AG10803 (cell line): ENCODE results near the gene IPP.
A peak's percentile ranks its signal among the peaks of the same experiment; 100 is the strongest.

Experiments
- DNase-seq: peaks from one replicate; pipeline ENCODE4 v3.0.0; 2010; ENCODE audit warnings: low read depth
- H3K4me3 ChIP-seq: 2 replicates; pipeline ENCODE4 v1.5.1; 2011; ENCODE audit warnings: mild to moderate bottlenecking, low read length, control low read depth
- CTCF ChIP-seq: conservative IDR thresholded peaks from 2 replicates; pipeline ENCODE4 v1.5.1; 2011; ENCODE audit warnings: mild to moderate bottlenecking, low read length, control low read depth, inconsistent platforms

IPP gene

GRCh38 chr1:45669379-45669778 lies 81.1 kb downstream of the IPP start:
- H3K4me3 ChIP-seq = no peak overlapping the region
- TF ChIP-seq CTCF = no peak
- peak; percentile 73 for DNase-seq

- TF ChIP-seq CTCF = no peak
- DNase-seq = no peak
- no peak overlapping the region for H3K4me3 ChIP-seq
Observed at GRCh38 chr1:45668526-45668925, 81.9 kb downstream of the IPP start.

GRCh38 chr1:45667321-45668111 lies 82.9 kb downstream of the IPP start:
- H3K4me3 ChIP-seq = no peak overlapping the region
- TF ChIP-seq CTCF = no peak
- no peak for DNase-seq

GRCh38 chr1:45666836-45667235 lies 83.6 kb downstream of the IPP start:
- no peak overlapping the region for H3K4me3 ChIP-seq
- TF ChIP-seq CTCF = no peak
- no peak for DNase-seq

GRCh38 chr1:45660336-45660735 lies 90.1 kb downstream of the IPP start:
- H3K4me3 ChIP-seq = no peak overlapping the region
- no peak for TF ChIP-seq CTCF
- no peak for DNase-seq

- no peak for TF ChIP-seq CTCF
- DNase-seq = no peak
- H3K4me3 ChIP-seq = no peak overlapping the region
Observed at GRCh38 chr1:45659222-45659621, 91.2 kb downstream of the IPP start.

GRCh38 chr1:45658171-45658570 lies 92.3 kb downstream of the IPP start:
- H3K4me3 ChIP-seq = no peak overlapping the region
- TF ChIP-seq CTCF = no peak
- no peak for DNase-seq
